NCI-H1417 treated with DMSO at 0.1 percent for 48 hours (cell line): ENCODE results near the gene CSPG4.
"Not testable (repeated sequence)": the region's sequence is repeated elsewhere in the genome, so short reads cannot be mapped to it uniquely, and the experiment has no call there.

Source experiments
- DNase-seq: peaks from one replicate; lab custom pipeline; 2025; lab: John Stamatoyannopoulos, UW

Gene CSPG4

GRCh38 chr15:75725006-75725718, 12.5 kb upstream of the CSPG4 start:
- DNase-seq = no peak

GRCh38 chr15:75723847-75724660, 11.4 kb upstream of the CSPG4 start:
- DNase-seq = no peak

GRCh38 chr15:75723171-75723846, 10.7 kb upstream of the CSPG4 start:
- no peak for DNase-seq

- no peak for DNase-seq
These were observed 9.5 kb upstream of the CSPG4 start for GRCh38 chr15:75721923-75722870.

- no peak for DNase-seq
These were observed 8.9 kb upstream of the CSPG4 start for GRCh38 chr15:75721480-75721922.

GRCh38 chr15:75720787-75721479, 8.3 kb upstream of the CSPG4 start:
- no peak for DNase-seq

GRCh38 chr15:75720297-75720696, 7.6 kb upstream of the CSPG4 start:
- no peak for DNase-seq

GRCh38 chr15:75718328-75718727, 5.7 kb upstream of the CSPG4 start:
- DNase-seq = no peak

GRCh38 chr15:75717001-75717400, 4.4 kb upstream of the CSPG4 start:
- not testable (repeated sequence) for DNase-seq

GRCh38 chr15:75716249-75716950, 3.8 kb upstream of the CSPG4 start:
- DNase-seq = not testable (repeated sequence)

GRCh38 chr15:75715312-75715832, 2.7 kb upstream of the CSPG4 start:
- DNase-seq = not testable (repeated sequence)

GRCh38 chr15:75714195-75714594, 1.5 kb upstream of the CSPG4 start:
- DNase-seq = no peak

- no peak for DNase-seq
These were observed 769 bp upstream of the CSPG4 start for GRCh38 chr15:75713338-75713895.

- not testable (repeated sequence) for DNase-seq
These were observed 1.2 kb downstream of the CSPG4 start for GRCh38 chr15:75711495-75711894.

GRCh38 chr15:75710874-75711273, 1.8 kb downstream of the CSPG4 start:
- DNase-seq = not testable (repeated sequence)

- DNase-seq = not testable (repeated sequence)
These were observed 3.2 kb downstream of the CSPG4 start for GRCh38 chr15:75709458-75709857.

- DNase-seq = no peak
These were observed 6.0 kb downstream of the CSPG4 start for GRCh38 chr15:75706682-75706954.

GRCh38 chr15:75705854-75706681, 6.6 kb downstream of the CSPG4 start:
- DNase-seq = no peak

- DNase-seq = not testable (repeated sequence)
These were observed 7.3 kb downstream of the CSPG4 start for GRCh38 chr15:75705375-75705774.
